Osteocyte (in vitro differentiated cells): Measurements from ENCODE around the gene PCED1B. TPM values are rescaled to one million over a fixed set of nuclear protein-coding genes. Genes with fewer than 3 reads are reported as not detected.

Source experiments
- DNase-seq: peaks from one replicate; pipeline ENCODE4 v3.0.0; 2021; ENCODE audit warnings: mixed read lengths; ENCODE audit not compliant: unreplicated experiment; ENCODE audit errors: extremely low spot score
- H3K27ac Mint-ChIP-seq: one replicate; pipeline ENCODE4 v1.8.0; 2021; ENCODE audit warnings: mild to moderate bottlenecking, mixed read lengths; ENCODE audit not compliant: unreplicated experiment
- H3K27me3 Mint-ChIP-seq: one replicate; pipeline ENCODE4 v1.8.0; 2021; ENCODE audit warnings: mixed read lengths; ENCODE audit not compliant: unreplicated experiment
- H3K36me3 Mint-ChIP-seq: one replicate; pipeline ENCODE4 v1.8.0; 2021; ENCODE audit warnings: mixed read lengths; ENCODE audit not compliant: unreplicated experiment
- H3K4me1 Mint-ChIP-seq: one replicate; pipeline ENCODE4 v1.8.0; 2021; ENCODE audit warnings: mixed read lengths; ENCODE audit not compliant: unreplicated experiment
- H3K4me3 Mint-ChIP-seq: one replicate; pipeline ENCODE4 v1.8.0; 2021; ENCODE audit warnings: mild to moderate bottlenecking, moderate library complexity, mixed read lengths; ENCODE audit not compliant: unreplicated experiment
- H3K9me3 Mint-ChIP-seq: one replicate; pipeline ENCODE4 v1.8.0; 2021; ENCODE audit warnings: mixed read lengths; ENCODE audit not compliant: unreplicated experiment
- total RNA-seq: library from RNA; stranded (reverse); gene quantifications from 2 replicates; pipeline ENCODE4 v1.2.1, GENCODE V29; 2021
- TF ChIP-seq, protein P1 (sequence below): fragments of 200-600 bp; sonication (generic); IDR thresholded peaks from 2 replicates; pipeline ENCODE4 v1.5.0; 2021; ENCODE audit warnings: antibody characterized with exemption, mild to moderate bottlenecking, moderate library complexity

The PCED1B gene
- total RNA-seq, 1 donor from 2014 or later: 1.6 TPM

DNA sequence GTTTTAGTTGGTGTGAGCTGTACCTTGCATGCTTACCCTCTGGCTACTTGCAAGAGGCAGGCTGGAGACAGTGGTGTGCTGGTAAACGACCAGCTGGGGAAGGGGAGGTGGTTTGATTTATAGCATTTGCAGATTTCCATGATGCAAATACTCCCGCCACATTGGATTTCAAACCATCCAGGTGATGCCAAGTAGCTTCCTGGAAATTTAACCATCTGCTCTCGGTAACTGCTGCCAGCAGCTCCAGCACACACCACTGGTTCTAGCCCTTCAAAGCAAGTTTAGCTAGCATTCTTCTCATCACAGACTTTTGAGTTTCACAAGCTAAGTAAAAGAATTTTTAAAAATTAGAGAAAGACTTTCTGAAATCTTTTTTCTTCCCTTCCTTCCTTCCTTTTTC is 104.8 kb downstream of the PCED1B start:
- Mint-ChIP-seq H3K9me3 (no peaks in the 10 kb centered on the region), H3K4me1 (peaks cover 9% of the 10 kb centered on the region), H3K36me3 (no peaks in the 10 kb centered on the region), H3K27me3 (no peaks in the 10 kb centered on the region), H3K27ac (no peak overlapping the region), H3K4me3 (no peak overlapping the region)
- DNase-seq: no peak
- TF ChIP-seq, protein P1, sequence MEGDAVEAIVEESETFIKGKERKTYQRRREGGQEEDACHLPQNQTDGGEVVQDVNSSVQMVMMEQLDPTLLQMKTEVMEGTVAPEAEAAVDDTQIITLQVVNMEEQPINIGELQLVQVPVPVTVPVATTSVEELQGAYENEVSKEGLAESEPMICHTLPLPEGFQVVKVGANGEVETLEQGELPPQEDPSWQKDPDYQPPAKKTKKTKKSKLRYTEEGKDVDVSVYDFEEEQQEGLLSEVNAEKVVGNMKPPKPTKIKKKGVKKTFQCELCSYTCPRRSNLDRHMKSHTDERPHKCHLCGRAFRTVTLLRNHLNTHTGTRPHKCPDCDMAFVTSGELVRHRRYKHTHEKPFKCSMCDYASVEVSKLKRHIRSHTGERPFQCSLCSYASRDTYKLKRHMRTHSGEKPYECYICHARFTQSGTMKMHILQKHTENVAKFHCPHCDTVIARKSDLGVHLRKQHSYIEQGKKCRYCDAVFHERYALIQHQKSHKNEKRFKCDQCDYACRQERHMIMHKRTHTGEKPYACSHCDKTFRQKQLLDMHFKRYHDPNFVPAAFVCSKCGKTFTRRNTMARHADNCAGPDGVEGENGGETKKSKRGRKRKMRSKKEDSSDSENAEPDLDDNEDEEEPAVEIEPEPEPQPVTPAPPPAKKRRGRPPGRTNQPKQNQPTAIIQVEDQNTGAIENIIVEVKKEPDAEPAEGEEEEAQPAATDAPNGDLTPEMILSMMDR: no peak

- no peaks in the 10 kb centered on the region for H3K9me3 Mint-ChIP-seq
- no peak overlapping the region for H3K4me3 Mint-ChIP-seq
- H3K27ac Mint-ChIP-seq: no peak overlapping the region
Measured at GRCh38 chr12:47184813-47185212, 105.4 kb downstream of the PCED1B start.

GRCh38 chr12:47186246-47186645 is 106.8 kb downstream of the PCED1B start:
- H3K9me3 Mint-ChIP-seq: no peaks in the 10 kb centered on the region
- TF ChIP-seq, protein P1: no peak
- H3K4me1 Mint-ChIP-seq: peaks cover 14% of the 10 kb centered on the region
- H3K36me3 Mint-ChIP-seq: no peaks in the 10 kb centered on the region
- no peaks in the 10 kb centered on the region for H3K27me3 Mint-ChIP-seq
- no peak for DNase-seq
- no peak overlapping the region for H3K27ac Mint-ChIP-seq
- H3K4me3 Mint-ChIP-seq: no peak overlapping the region

More at GRCh38 chr12:47184813-47185212, 105.4 kb downstream of the PCED1B start:
- H3K36me3 Mint-ChIP-seq: no peaks in the 10 kb centered on the region
- TF ChIP-seq, protein P1: no peak
- no peaks in the 10 kb centered on the region for H3K27me3 Mint-ChIP-seq
- peaks cover 14% of the 10 kb centered on the region for H3K4me1 Mint-ChIP-seq
- no peak for DNase-seq

- TF ChIP-seq, protein P1: no peak
- Mint-ChIP-seq H3K9me3 (no peaks in the 10 kb centered on the region), H3K27me3 (no peaks in the 10 kb centered on the region), H3K4me1 (peaks cover 21% of the 10 kb centered on the region), H3K27ac (peak overlapping the region; percentile 64), H3K4me3 (no peak overlapping the region), H3K36me3 (no peaks in the 10 kb centered on the region)
- DNase-seq: no peak
Measured at GRCh38 chr12:47188576-47189441, 109.4 kb downstream of the PCED1B start.

GRCh38 chr12:47189728-47190127 is 110.3 kb downstream of the PCED1B start:
- H3K4me3 Mint-ChIP-seq: no peak overlapping the region
- no peaks in the 10 kb centered on the region for H3K27me3 Mint-ChIP-seq

More at GRCh38 chr12:47189728-47190127, 110.3 kb downstream of the PCED1B start:
- TF ChIP-seq, protein P1: no peak
- H3K9me3 Mint-ChIP-seq: no peaks in the 10 kb centered on the region
- peaks cover 27% of the 10 kb centered on the region for H3K4me1 Mint-ChIP-seq
- DNase-seq: no peak
- H3K36me3 Mint-ChIP-seq: no peaks in the 10 kb centered on the region
- no peak overlapping the region for H3K27ac Mint-ChIP-seq
